Neuronal stem cell (in vitro differentiated cells): ENCODE data around the gene ADAT3.

Source experiments
- DNase-seq: peaks from one replicate; pipeline ENCODE4 v3.0.0-alpha.2; 2013; ENCODE audit warnings: low spot score
- H2AFZ ChIP-seq: one replicate; pipeline ENCODE4 v1.6.1; 2013; ENCODE audit warnings: mild to moderate bottlenecking, low read length, inconsistent platforms
- H2AK5ac ChIP-seq: 2 replicates; pipeline ENCODE4 v1.6.1; 2013; ENCODE audit warnings: low read depth, mild to moderate bottlenecking, inconsistent platforms, low read length, moderate library complexity, mixed read lengths
- H2BK120ac ChIP-seq: 2 replicates; pipeline ENCODE4 v1.6.1; 2013; ENCODE audit warnings: low read depth, mild to moderate bottlenecking, inconsistent platforms, low read length, moderate library complexity, mixed read lengths
- H2BK12ac ChIP-seq: one replicate; pipeline ENCODE4 v1.6.1; 2013; ENCODE audit warnings: low read length, inconsistent platforms
- H2BK15ac ChIP-seq: 2 replicates; pipeline ENCODE4 v1.6.1; 2013; ENCODE audit warnings: mild to moderate bottlenecking, low read length, inconsistent platforms, mixed read lengths
- H2BK5ac ChIP-seq: one replicate; pipeline ENCODE4 v1.6.1; 2013; ENCODE audit warnings: inconsistent platforms, mild to moderate bottlenecking, low read length, moderate library complexity
- H3K14ac ChIP-seq: one replicate; pipeline ENCODE4 v1.6.1; 2013; ENCODE audit warnings: low read length, inconsistent platforms
- H3K18ac ChIP-seq: 2 replicates; pipeline ENCODE4 v1.6.1; 2013; ENCODE audit warnings: low read length, inconsistent platforms
- H3K23ac ChIP-seq: 2 replicates; pipeline ENCODE4 v1.6.1; 2013; ENCODE audit warnings: low read depth, mild to moderate bottlenecking, mixed read lengths, low read length, inconsistent platforms; ENCODE audit not compliant: poor library complexity
- H3K27ac ChIP-seq: replicated peaks from 3 replicates; pipeline ENCODE4 v1.5.1; 2013; ENCODE audit warnings: low read length, inconsistent platforms
- H3K27me3 ChIP-seq, 3 experiments: 2 replicates each; pipeline ENCODE4 v1.6.1; 2013; ENCODE audit warnings: low read length in 3 of 3, mild to moderate bottlenecking in 2 of 3, inconsistent platforms in 1 of 3, low read depth in 1 of 3, mixed read lengths in 1 of 3, moderate library complexity in 1 of 3; ENCODE audit not compliant: control insufficient read depth in 3 of 3, insufficient read depth in 3 of 3
- H3K36me3 ChIP-seq, 2 donors: replicated peaks in 1 of 2; 2 replicates each; pipeline ENCODE4 v1.6.1; 2013; ENCODE audit warnings: low read length in 2 of 2; ENCODE audit not compliant: control insufficient read depth in 2 of 2, insufficient read depth in 2 of 2
- H3K4ac ChIP-seq: 2 replicates; pipeline ENCODE4 v1.6.1; 2013; ENCODE audit warnings: inconsistent platforms, mild to moderate bottlenecking, low read length, moderate library complexity
- H3K4me1 ChIP-seq, 2 donors: 1 replicate in 1 of 2; 2 replicates in 1 of 2; pipeline ENCODE4 v1.6.1; 2013; ENCODE audit warnings: low read length in 2 of 2, low read depth in 1 of 2; ENCODE audit not compliant: control insufficient read depth in 2 of 2, insufficient read depth in 1 of 2
- H3K4me2 ChIP-seq: one replicate; pipeline ENCODE4 v1.6.1; 2013; ENCODE audit warnings: mild to moderate bottlenecking, low read length, inconsistent platforms; ENCODE audit not compliant: insufficient read depth, poor library complexity, severe bottlenecking
- H3K4me3 ChIP-seq, 2 donors: 2 replicates each; pipeline ENCODE4 v1.5.1; 2013; ENCODE audit warnings: low read length in 2 of 2, mild to moderate bottlenecking in 2 of 2, inconsistent platforms in 1 of 2, moderate library complexity in 1 of 2
- H3K79me1 ChIP-seq: one replicate; pipeline ENCODE4 v1.6.1; 2013; ENCODE audit warnings: low read depth, mild to moderate bottlenecking, inconsistent platforms, low read length, moderate library complexity
- H3K9ac ChIP-seq: one replicate; pipeline ENCODE4 v1.6.1; 2013; ENCODE audit warnings: mild to moderate bottlenecking, low read depth, low read length, inconsistent platforms; ENCODE audit not compliant: poor library complexity
- H3K9me3 ChIP-seq, 2 donors: replicated peaks in 1 of 2; 2 replicates each; pipeline versions ENCODE3 to v1.6.1; 2013; ENCODE audit warnings: low read length in 2 of 2, mild to moderate bottlenecking in 2 of 2, inconsistent platforms in 1 of 2, low read depth in 1 of 2, mixed read lengths in 1 of 2, moderate library complexity in 1 of 2; ENCODE audit not compliant: control insufficient read depth in 2 of 2, insufficient read depth in 1 of 2
- H4K8ac ChIP-seq: one replicate; pipeline ENCODE4 v1.6.1; 2013; ENCODE audit warnings: low read depth, mild to moderate bottlenecking, inconsistent platforms, low read length, moderate library complexity
- H4K91ac ChIP-seq: one replicate; pipeline ENCODE4 v1.6.1; 2013; ENCODE audit warnings: low read length, low read depth, mild to moderate bottlenecking, inconsistent platforms; ENCODE audit not compliant: poor library complexity
- WGBS, 2 donors: extraction: QIAGEN DNeasy Blood & Tissue Kit; methylation state at CpG; one replicate each; pipeline ENCODE4 v1.1.7; 2013; ENCODE audit warnings: missing lambda C conversion rate in 2 of 2, mixed read lengths in 1 of 2; ENCODE audit not compliant: insufficient read length in 2 of 2, insufficient replicate concordance in 1 of 2; ENCODE audit errors: extremely low coverage in 2 of 2; 5-methylcytosine and 5-hydroxymethylcytosine counted together

ADAT3 gene

GRCh38 chr19:1956868-1957492 is 51.8 kb downstream of the ADAT3 start:
- no peak overlapping the region for H3K18ac ChIP-seq
- H3K9me3 ChIP-seq: no peaks in the 10 kb centered on the region
- peaks cover 0 to 10% of the 10 kb centered on the region in 2 donors for H3K4me1 ChIP-seq
- peak overlapping the region; percentile 10 for H2BK5ac ChIP-seq
- no CpG with 5 or more reads among the region's 28 CpGs for WGBS, 2 donors
- peaks cover 5 to 50% of the 10 kb centered on the region in 2 donors for H3K36me3 ChIP-seq
- no peak overlapping the region for H3K27ac ChIP-seq
- H3K4me3 ChIP-seq: no peak overlapping the region
- H3K79me1 ChIP-seq: peaks cover 64% of the 10 kb centered on the region
- H2AK5ac ChIP-seq: no peak overlapping the region
- DNase-seq: no peak
- no peak overlapping the region for H3K4me2 ChIP-seq
- H3K4ac ChIP-seq: no peak overlapping the region
- no peak overlapping the region for H2BK12ac ChIP-seq
- no peaks in the 10 kb centered on the region for H3K27me3 ChIP-seq
- H2AFZ ChIP-seq: no peak overlapping the region
- no peak overlapping the region for H3K23ac ChIP-seq
- peak overlapping the region; percentile 86 for H4K8ac ChIP-seq
- H4K91ac ChIP-seq: no peak overlapping the region
- no peak overlapping the region for H2BK120ac ChIP-seq
- H3K9ac ChIP-seq: peak overlapping the region; percentile 30
- H2BK15ac ChIP-seq: no peak overlapping the region
- H3K14ac ChIP-seq: no peak overlapping the region

DNA sequence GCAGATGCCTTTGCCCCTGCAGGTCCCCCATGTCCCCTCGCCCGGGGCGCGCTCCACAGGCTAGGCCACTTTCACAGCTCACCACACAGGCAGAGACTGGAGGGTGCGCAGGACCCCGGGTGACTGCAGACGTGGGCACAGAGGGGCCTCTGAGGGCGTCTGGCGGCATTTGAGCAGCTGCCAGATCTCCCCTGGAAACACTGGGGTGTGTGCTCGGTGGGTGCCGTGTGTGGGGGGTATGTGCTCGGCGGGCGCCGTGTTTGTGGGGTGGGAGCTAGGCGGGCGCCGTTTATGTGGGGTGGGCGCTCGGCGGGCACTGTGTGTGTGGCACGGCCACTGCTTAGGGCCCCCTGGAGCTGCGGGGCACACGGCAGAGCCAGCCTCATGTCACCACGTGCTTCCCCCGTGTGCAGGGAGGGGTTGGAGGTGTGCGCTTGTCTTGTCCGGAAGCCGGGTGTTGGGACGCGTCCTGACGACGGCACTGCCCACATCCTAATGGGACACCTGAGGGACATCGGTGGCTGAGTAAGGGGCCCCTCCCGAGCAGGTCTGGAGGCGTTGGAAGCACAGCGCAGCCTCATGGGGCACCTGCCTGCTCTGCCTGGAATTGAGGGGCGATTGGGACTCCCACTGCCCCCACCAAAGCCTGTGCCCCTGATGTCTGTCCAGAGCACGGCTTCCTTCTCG is 52.5 kb downstream of the ADAT3 start:
- H4K8ac ChIP-seq: no peak overlapping the region
- H3K79me1 ChIP-seq: peaks cover 63% of the 10 kb centered on the region
- no peak overlapping the region for H3K23ac ChIP-seq
- H3K4me3 ChIP-seq: no peak overlapping the region
- peak overlapping the region; percentile 48 for H3K18ac ChIP-seq
- H3K27ac ChIP-seq: no peak overlapping the region
- peaks cover 0 to 10% of the 10 kb centered on the region in 2 donors for H3K4me1 ChIP-seq
- H2AFZ ChIP-seq: no peak overlapping the region
- H3K14ac ChIP-seq: peak overlapping the region; percentile 56
- peaks cover 0 to 2% of the 10 kb centered on the region in 2 donors for H3K9me3 ChIP-seq
- peaks cover 6 to 50% of the 10 kb centered on the region in 2 donors for H3K36me3 ChIP-seq
- H2AK5ac ChIP-seq: no peak overlapping the region
- H3K4ac ChIP-seq: no peak overlapping the region
- peak overlapping the region; percentile 44 for H3K9ac ChIP-seq
- no peaks in the 10 kb centered on the region for H3K27me3 ChIP-seq
- DNase-seq: no peak
- H4K91ac ChIP-seq: no peak overlapping the region
- WGBS, 2 donors: no CpG with 5 or more reads among the region's 40 CpGs
- no peak overlapping the region for H2BK120ac ChIP-seq
- H3K4me2 ChIP-seq: no peak overlapping the region
- H2BK15ac ChIP-seq: no peak overlapping the region
- no peak overlapping the region for H2BK12ac ChIP-seq
- H2BK5ac ChIP-seq: peak overlapping the region; percentile 84

- Histone ChIP-seq H3K27ac (no peak overlapping the region), H2BK15ac (no peak overlapping the region), H4K8ac (no peak overlapping the region), H3K9me3 (peaks cover 0 to 3% of the 10 kb centered on the region in 2 donors), H3K18ac (no peak overlapping the region), H3K4me1 (peaks cover 0 to 6% of the 10 kb centered on the region in 2 donors), H2AK5ac (no peak overlapping the region), H2AFZ (no peak overlapping the region), H3K27me3 (no peaks in the 10 kb centered on the region), H2BK5ac (peak overlapping the region; percentile 39), H3K79me1 (peaks cover 46% of the 10 kb centered on the region), H3K23ac (no peak overlapping the region), H3K14ac (no peak overlapping the region), H3K4me3 (peak overlapping the region in 1 of 2 donors; percentile 54), H3K4me2 (no peak overlapping the region), H3K4ac (no peak overlapping the region), H4K91ac (no peak overlapping the region), H2BK12ac (no peak overlapping the region), H3K9ac (no peak overlapping the region), H3K36me3 (peaks cover 6 to 46% of the 10 kb centered on the region in 2 donors), H2BK120ac (no peak overlapping the region)
- WGBS, 2 donors: no CpG with 5 or more reads among the region's 32 CpGs
- no peak for DNase-seq
These were observed 54.9 kb downstream of the ADAT3 start for GRCh38 chr19:1959928-1960589.
